ENCODE results near the gene KRT2. TPM values are rescaled to one million over a fixed set of nuclear protein-coding genes. Genes with fewer than 3 reads are reported as not detected.

The KRT2 gene
- total RNA-seq, 2 donors from 2014 or later: not detected

DNA sequence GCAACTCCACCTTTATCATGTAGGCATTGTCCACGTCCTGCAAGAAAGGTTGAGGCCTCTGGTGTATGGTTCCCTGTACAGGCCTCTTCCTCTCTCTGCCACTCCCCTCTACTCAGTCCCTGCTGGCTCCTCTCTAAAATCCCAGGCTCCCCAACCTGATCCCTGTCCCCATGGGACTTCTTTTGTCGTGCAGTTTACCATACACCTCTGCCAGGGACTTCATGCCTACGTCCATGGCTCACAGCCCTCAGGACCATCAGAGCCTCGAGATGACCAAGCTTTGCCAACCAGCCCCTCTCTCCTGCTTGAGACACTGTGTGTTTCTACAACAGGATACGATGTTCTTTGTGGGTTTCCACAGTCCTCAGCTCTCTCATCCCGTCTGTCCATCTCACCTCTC, 2.9 kb downstream of the KRT2 start:
- Histone ChIP-seq H3K9me3 (no peaks in the 10 kb centered on the region), H3K4me3 (no peak overlapping the region), H3K27ac (no peak overlapping the region), H3K27me3 (no peaks in the 10 kb centered on the region), H3K36me3 (replicated peaks in 1 of 2; ENCODE audit: insufficient read depth in 1 of 2, low read depth in 2 of 2) (no peaks in the 10 kb centered on the region), H3K4me1 (no peaks in the 10 kb centered on the region)
- intact Hi-C loops (cut with DNase I): no loop called here
- no peak for DNase-seq
- WGBS, 2 donors: 41 to 53% methylated on average over 6 of the region's 6 CpGs
- no peak for ATAC-seq
- TF ChIP-seq, protein P1, sequence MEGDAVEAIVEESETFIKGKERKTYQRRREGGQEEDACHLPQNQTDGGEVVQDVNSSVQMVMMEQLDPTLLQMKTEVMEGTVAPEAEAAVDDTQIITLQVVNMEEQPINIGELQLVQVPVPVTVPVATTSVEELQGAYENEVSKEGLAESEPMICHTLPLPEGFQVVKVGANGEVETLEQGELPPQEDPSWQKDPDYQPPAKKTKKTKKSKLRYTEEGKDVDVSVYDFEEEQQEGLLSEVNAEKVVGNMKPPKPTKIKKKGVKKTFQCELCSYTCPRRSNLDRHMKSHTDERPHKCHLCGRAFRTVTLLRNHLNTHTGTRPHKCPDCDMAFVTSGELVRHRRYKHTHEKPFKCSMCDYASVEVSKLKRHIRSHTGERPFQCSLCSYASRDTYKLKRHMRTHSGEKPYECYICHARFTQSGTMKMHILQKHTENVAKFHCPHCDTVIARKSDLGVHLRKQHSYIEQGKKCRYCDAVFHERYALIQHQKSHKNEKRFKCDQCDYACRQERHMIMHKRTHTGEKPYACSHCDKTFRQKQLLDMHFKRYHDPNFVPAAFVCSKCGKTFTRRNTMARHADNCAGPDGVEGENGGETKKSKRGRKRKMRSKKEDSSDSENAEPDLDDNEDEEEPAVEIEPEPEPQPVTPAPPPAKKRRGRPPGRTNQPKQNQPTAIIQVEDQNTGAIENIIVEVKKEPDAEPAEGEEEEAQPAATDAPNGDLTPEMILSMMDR (IDR thresholded peaks at IDR 0.05): no peak
- no peak for TF ChIP-seq POLR2A (IDR thresholded peaks at IDR 0.05)

DNA sequence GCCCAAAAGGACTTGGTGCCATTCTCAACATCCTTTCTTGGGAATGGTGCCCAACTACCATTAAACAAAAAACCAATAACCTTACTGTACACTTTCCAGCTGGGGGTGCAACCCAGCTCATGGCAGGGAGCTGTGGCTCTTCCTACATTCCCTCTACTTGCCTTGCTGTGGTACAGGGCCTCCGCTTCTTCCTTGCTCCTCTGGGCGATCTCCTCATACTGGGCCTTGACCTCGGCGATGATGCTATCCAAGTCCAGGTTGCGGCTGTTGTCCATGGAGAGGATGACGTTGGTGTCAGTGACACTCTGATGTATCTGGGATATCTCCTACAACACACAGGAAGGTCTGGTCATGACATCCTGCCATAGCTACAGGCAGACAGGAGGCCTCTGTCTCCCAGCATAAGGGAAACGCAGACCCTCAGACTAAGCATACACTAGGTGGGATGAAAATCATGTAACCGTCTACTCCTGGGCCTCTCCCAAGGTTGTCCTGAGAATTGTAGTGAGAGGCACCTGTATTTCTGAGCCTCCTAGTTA, 3.9 kb downstream of the KRT2 start:
- 90 to 96% methylated on average over 7 to 8 of the region's 8 CpGs for WGBS, 2 donors

DNA sequence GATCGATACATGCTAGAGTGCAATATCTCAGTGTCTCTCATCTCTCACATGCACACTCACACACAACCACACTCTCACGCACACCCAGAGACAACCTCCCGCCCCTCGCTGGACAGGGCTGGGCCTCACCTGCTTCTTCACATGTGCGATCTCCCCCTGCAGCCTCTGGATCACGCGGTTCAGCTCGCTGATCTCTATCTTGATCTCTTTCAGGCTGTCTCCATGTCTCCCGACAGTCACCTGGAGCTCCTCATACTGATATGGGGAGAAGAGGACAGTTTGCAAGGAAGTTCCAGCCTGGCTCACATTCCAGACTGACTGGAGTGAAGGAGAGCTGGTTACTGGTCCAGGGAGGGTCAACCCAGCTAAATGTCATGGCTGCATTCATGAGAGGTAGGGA, 4.4 kb downstream of the KRT2 start:
- H3K27me3 ChIP-seq: no peaks in the 10 kb centered on the region
- DNase-seq: no peak
- intact Hi-C loops (cut with DNase I): no loop called here
- no peak overlapping the region for H3K4me3 ChIP-seq
- no peaks in the 10 kb centered on the region for H3K36me3 ChIP-seq (replicated peaks in 1 of 2; ENCODE audit: insufficient read depth in 1 of 2, low read depth in 2 of 2)
- no peaks in the 10 kb centered on the region for H3K4me1 ChIP-seq
- ATAC-seq: no peak
- no peak for TF ChIP-seq POLR2A (IDR thresholded peaks at IDR 0.05)
- TF ChIP-seq, protein P1 (IDR thresholded peaks at IDR 0.05): no peak
- H3K27ac ChIP-seq: no peak overlapping the region
- WGBS, 2 donors: 86 to 90% methylated on average over 9 of the region's 9 CpGs
- no peaks in the 10 kb centered on the region for H3K9me3 ChIP-seq

More for the DNA sequence above, 3.9 kb downstream of the KRT2 start:
- H3K36me3 ChIP-seq (replicated peaks in 1 of 2; ENCODE audit: insufficient read depth in 1 of 2, low read depth in 2 of 2): no peaks in the 10 kb centered on the region
- ATAC-seq (no peak), DNase-seq (no peak)
- H3K4me1 ChIP-seq: no peaks in the 10 kb centered on the region
- no peak overlapping the region for H3K27ac ChIP-seq
- no peaks in the 10 kb centered on the region for H3K9me3 ChIP-seq
- H3K4me3 ChIP-seq: no peak overlapping the region
- intact Hi-C loops (cut with DNase I): no loop called here
- no peaks in the 10 kb centered on the region for H3K27me3 ChIP-seq
- TF ChIP-seq, protein P1 (IDR thresholded peaks at IDR 0.05): no peak
- TF ChIP-seq POLR2A (IDR thresholded peaks at IDR 0.05): no peak

DNA sequence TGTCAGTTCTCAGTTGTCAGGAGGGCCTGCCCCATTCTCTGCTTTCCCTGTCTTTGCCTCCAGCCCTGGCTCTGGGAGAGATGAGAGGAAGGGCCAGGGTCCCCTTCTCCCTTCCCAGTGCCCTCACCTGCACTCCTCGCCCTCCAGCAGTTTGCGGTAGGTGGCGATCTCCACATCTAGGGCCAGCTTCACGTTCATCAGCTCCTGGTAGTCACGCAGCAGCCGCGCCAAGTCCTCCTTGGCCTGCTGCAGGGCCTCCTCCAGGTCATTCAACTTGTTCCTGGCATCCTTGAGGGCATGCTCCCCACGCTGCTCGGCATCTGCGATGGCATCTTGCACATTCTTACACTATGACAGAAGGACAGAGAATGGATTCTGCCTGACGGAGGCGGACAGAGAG, 5.4 kb downstream of the KRT2 start:
- 79 to 81% methylated on average over 12 of the region's 12 CpGs for WGBS, 2 donors
- Histone ChIP-seq H3K36me3 (replicated peaks in 1 of 2; ENCODE audit: insufficient read depth in 1 of 2, low read depth in 2 of 2) (no peaks in the 10 kb centered on the region), H3K4me1 (no peaks in the 10 kb centered on the region), H3K27me3 (no peaks in the 10 kb centered on the region), H3K9me3 (no peaks in the 10 kb centered on the region), H3K4me3 (no peak overlapping the region), H3K27ac (no peak overlapping the region)
- TF ChIP-seq POLR2A (IDR thresholded peaks at IDR 0.05): no peak
- TF ChIP-seq, protein P1 (IDR thresholded peaks at IDR 0.05): no peak
- ATAC-seq: no peak
- intact Hi-C loops (cut with DNase I): no loop called here
- no peak for DNase-seq

DNA sequence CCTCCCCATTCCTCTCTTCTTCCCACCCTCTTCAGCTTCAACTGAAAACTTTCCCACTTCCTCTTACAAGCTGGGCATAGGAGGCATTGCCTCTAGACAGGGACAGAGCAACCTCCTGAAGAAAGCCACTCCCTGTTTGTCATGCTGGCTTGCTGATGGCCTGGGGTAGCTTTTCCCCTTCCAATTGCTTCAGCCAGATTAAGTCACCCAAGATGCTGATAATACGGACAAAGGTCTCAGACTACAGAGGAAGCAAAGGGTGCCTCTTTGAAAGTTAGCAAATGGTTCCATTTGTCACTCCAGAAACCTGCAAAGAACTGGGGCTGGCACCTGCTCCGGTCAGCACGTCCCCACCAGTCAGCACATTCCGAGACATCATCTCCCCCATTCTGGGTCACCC, 6.0 kb downstream of the KRT2 start:
- H3K27ac ChIP-seq: no peak overlapping the region
- no peaks in the 10 kb centered on the region for H3K4me1 ChIP-seq
- ATAC-seq (no peak), DNase-seq (no peak)
- no peaks in the 10 kb centered on the region for H3K27me3 ChIP-seq
- no peak overlapping the region for H3K4me3 ChIP-seq
- 61 to 74% methylated on average over 4 of the region's 4 CpGs for WGBS, 2 donors
- intact Hi-C loops (cut with DNase I): no loop called here
- H3K36me3 ChIP-seq (replicated peaks in 1 of 2; ENCODE audit: insufficient read depth in 1 of 2, low read depth in 2 of 2): no peaks in the 10 kb centered on the region
- no peak for TF ChIP-seq POLR2A (IDR thresholded peaks at IDR 0.05)
- H3K9me3 ChIP-seq: no peaks in the 10 kb centered on the region

Data from body of pancreas (tissue), 4 donors.